HEK293 (cell line): Measurements from ENCODE around the gene PLCG1.

ENCODE experiments used
- CTCF ChIP-seq: fragments of 450-650 bp; formaldehyde crosslinking; IDR thresholded peaks from 2 replicates; pipeline ENCODE4 v1.5.1; 2016; ENCODE audit warnings: missing biosample characterization, missing genetic modification characterization
- HOXA7 ChIP-seq: sonication (generic); formaldehyde crosslinking; IDR thresholded peaks from 2 replicates; pipeline ENCODE4 v1.8.1; 2022; ENCODE audit warnings: missing genetic modification reagents, borderline replicate concordance
- REST ChIP-seq: fragments of 450-650 bp; formaldehyde crosslinking; IDR thresholded peaks from 2 replicates; pipeline ENCODE4 v1.5.1; 2016; ENCODE audit warnings: missing biosample characterization, missing genetic modification characterization
- SETDB1 ChIP-seq: IDR thresholded peaks from one replicate; pipeline ENCODE4 v1.6.1; 2017; ENCODE audit warnings: mild to moderate bottlenecking, low read length, moderate library complexity, mixed read lengths; ENCODE audit not compliant: insufficient read length
- YY1 ChIP-seq: fragments of 450-650 bp; formaldehyde crosslinking; IDR thresholded peaks from 2 replicates; pipeline ENCODE4 v1.5.1; 2018; ENCODE audit warnings: missing biosample characterization, missing genetic modification characterization
- ZNF274 ChIP-seq, 2 experiments: fragments of 200-500 bp in 1 of 2; fragments of 450-650 bp in 1 of 2; sonication (Bioruptor generic) in 1 of 2; formaldehyde crosslinking in 1 of 2; IDR thresholded peaks; 2 replicates each; pipeline versions ENCODE4 v1.5.1 to v1.6.1; 2014 to 2016; ENCODE audit warnings: borderline replicate concordance in 1 of 2, inconsistent platforms in 1 of 2, low read length in 1 of 2, missing biosample characterization in 1 of 2, missing genetic modification characterization in 1 of 2
- ZNF350 ChIP-seq: fragments of 450-650 bp; formaldehyde crosslinking; IDR thresholded peaks from 2 replicates; pipeline ENCODE4 v1.5.0; 2017; ENCODE audit warnings: missing biosample characterization, mild to moderate bottlenecking, missing genetic modification characterization
- ZNF391 ChIP-seq: fragments of 450-650 bp; formaldehyde crosslinking; IDR thresholded peaks from 2 replicates; pipeline ENCODE4 v1.5.1; 2016; ENCODE audit warnings: low read depth, missing biosample characterization, missing genetic modification characterization, borderline replicate concordance
- ZNF423 ChIP-seq: fragments of 450-650 bp; formaldehyde crosslinking; IDR thresholded peaks from 2 replicates; pipeline ENCODE4 v1.5.1; 2016; ENCODE audit warnings: missing biosample characterization, missing genetic modification characterization
- ZNF449 ChIP-seq: fragments of 450-650 bp; formaldehyde crosslinking; IDR thresholded peaks from 2 replicates; pipeline ENCODE4 v1.5.1; 2017; ENCODE audit warnings: missing biosample characterization, mild to moderate bottlenecking, missing genetic modification characterization, moderate library complexity
- ZNF549 ChIP-seq: fragments of 450-650 bp; IDR thresholded peaks from 2 replicates; pipeline ENCODE4 v1.5.1; 2018; ENCODE audit warnings: missing biosample characterization, missing genetic modification characterization, mild to moderate bottlenecking, inconsistent platforms, moderate library complexity

DNA sequence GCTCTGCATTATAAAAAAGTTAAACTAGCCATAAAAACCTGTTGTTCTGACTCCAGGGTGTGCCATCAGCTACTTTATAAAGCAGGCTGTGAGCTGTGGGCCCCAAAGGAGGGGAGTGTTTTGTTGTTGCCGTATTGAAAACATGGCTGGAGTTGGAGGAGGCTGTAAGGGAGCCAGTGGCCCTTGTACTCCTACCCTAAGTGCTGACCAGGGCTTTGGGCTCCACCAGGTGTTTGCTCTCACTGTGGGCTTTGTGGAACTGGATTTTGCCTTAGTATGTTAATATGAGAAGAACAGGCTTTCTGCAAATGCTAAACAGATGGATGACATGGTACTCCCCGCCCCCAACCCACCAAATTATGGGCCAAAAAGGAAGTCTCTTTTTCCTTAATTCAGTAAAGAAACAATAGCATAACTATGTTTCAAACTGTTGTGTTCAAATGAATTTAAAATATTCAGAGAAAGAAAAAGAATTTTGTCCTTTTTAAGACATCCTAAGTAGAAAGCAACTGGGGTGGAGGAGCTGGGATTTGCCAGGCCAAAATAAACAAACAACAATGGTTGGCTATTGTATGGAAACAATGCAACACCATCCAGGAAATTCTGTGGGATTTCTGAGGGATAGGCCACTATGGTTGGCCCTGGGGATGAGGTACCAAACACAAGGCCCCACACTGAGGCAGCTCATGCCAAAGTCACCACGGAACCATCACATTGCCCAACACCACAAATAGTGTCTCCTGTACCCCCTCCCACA, 63.3 kb downstream of the PLCG1 start:
- TF ChIP-seq CTCF (tag by site-specific recombination) (no peak), YY1 (tag by site-specific recombination) (no peak), ZNF549 (no peak), ZNF423 (tag by site-specific recombination) (no peak), ZNF274 (IDR thresholded peaks at IDR 0.05; ENCODE audit: low read length) (no peak), ZNF274 (tag by site-specific recombination; IDR thresholded peaks at IDR 0.05; ENCODE audit: borderline replicate concordance) (no peak), REST (tag by site-specific recombination) (no peak), ZNF391 (tag by site-specific recombination) (no peak), ZNF350 (no peak), HOXA7 (CRISPR knock-in tag) (no peak), SETDB1 (no peak), ZNF449 (tag by site-specific recombination) (no peak)
